ENCODE results near the gene DHFR.

DHFR gene

DNA sequence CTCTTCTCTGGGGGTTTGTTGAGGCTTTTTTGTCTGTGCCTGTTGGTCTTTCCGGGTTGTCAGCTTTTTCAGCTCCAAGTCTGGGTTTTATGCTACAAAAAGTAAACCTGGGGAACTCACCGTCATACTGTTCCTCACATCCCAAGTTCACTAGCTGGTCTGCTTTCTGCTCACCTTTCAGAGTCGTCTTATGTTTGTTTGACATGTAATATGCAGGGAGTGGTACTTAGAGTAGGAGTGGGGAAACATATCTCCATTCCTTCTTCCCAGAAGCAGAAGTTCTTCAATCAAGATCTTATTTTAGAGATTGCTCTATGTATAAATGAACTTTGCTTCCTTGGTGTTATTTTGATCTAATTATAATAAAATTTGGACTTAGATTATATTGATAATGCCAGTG is 41.7 kb upstream of the DHFR start:
- no peak for TF ChIP-seq EZH2phosphoT487 (IDR thresholded peaks at IDR 0.05; ENCODE audit: borderline replicate concordance, low read length)
- TF ChIP-seq, protein P1, sequence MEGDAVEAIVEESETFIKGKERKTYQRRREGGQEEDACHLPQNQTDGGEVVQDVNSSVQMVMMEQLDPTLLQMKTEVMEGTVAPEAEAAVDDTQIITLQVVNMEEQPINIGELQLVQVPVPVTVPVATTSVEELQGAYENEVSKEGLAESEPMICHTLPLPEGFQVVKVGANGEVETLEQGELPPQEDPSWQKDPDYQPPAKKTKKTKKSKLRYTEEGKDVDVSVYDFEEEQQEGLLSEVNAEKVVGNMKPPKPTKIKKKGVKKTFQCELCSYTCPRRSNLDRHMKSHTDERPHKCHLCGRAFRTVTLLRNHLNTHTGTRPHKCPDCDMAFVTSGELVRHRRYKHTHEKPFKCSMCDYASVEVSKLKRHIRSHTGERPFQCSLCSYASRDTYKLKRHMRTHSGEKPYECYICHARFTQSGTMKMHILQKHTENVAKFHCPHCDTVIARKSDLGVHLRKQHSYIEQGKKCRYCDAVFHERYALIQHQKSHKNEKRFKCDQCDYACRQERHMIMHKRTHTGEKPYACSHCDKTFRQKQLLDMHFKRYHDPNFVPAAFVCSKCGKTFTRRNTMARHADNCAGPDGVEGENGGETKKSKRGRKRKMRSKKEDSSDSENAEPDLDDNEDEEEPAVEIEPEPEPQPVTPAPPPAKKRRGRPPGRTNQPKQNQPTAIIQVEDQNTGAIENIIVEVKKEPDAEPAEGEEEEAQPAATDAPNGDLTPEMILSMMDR (IDR thresholded peaks at IDR 0.05; ENCODE audit: low read depth, low read length, poor library complexity, severe bottlenecking), result no peak
- Histone ChIP-seq H3K27me3 (ENCODE audit: control insufficient read depth, low read length) (no peaks in the 10 kb centered on the region), H3K4me3 (ENCODE audit: low read length) (no peak overlapping the region), H3F3A (ENCODE audit: control insufficient read depth, insufficient read depth) (no peaks in the 10 kb centered on the region), H3K79me2 (ENCODE audit: control insufficient read depth, low read length) (no peaks in the 10 kb centered on the region), H3K4me1 (ENCODE audit: control insufficient read depth, low read length) (no peaks in the 10 kb centered on the region), H3K27ac (ENCODE audit: low read depth, low read length) (no peak overlapping the region), H3K9me2 (replicated peaks; ENCODE audit: control insufficient read depth, low read length) (no peaks in the 10 kb centered on the region), H3K36me3 (ENCODE audit: control insufficient read depth, low read length) (peaks cover 6% of the 10 kb centered on the region; the same call in 1 of the 2 replicates), H3K9me3 (ENCODE audit: control insufficient read depth, insufficient read depth, low read length) (no peaks in the 10 kb centered on the region), H3K4me2 (ENCODE audit: low read length) (no peak overlapping the region), H4K20me1 (ENCODE audit: control insufficient read depth, insufficient read depth, low read depth, low read length) (no peaks in the 10 kb centered on the region)

DNA sequence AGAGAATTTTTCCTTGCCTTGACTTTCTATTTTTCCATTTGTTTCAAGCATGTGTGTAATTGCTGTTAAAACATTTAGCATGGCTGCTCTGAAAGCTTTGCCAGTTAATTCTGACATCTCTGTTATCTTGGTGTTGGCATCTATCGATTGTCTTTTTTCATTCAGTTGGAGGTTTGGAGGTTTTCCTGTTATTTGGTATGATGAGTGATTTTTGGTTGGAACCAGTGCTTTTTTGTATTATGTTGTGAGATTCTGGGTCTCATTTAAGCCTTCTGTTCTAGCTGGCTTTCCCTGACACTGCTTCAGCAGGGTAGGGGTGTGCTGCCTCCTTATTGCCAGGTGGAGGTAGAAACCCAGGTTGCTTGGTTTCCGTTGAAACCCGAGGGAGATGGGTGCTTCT is 40.9 kb upstream of the DHFR start:
- Histone ChIP-seq H4K20me1 (ENCODE audit: control insufficient read depth, insufficient read depth, low read depth, low read length) (no peaks in the 10 kb centered on the region), H3K79me2 (ENCODE audit: control insufficient read depth, low read length) (no peaks in the 10 kb centered on the region), H3K27me3 (ENCODE audit: control insufficient read depth, low read length) (no peaks in the 10 kb centered on the region), H3F3A (ENCODE audit: control insufficient read depth, insufficient read depth) (no peaks in the 10 kb centered on the region), H3K4me3 (ENCODE audit: low read length) (no peak overlapping the region), H3K4me2 (ENCODE audit: low read length) (no peak overlapping the region), H3K27ac (ENCODE audit: low read depth, low read length) (no peak overlapping the region), H3K9me2 (replicated peaks; ENCODE audit: control insufficient read depth, low read length) (no peaks in the 10 kb centered on the region), H3K9me3 (ENCODE audit: control insufficient read depth, insufficient read depth, low read length) (no peaks in the 10 kb centered on the region), H3K36me3 (ENCODE audit: control insufficient read depth, low read length) (peaks cover 6% of the 10 kb centered on the region; the same call in 1 of the 2 replicates), H3K4me1 (ENCODE audit: control insufficient read depth, low read length) (no peaks in the 10 kb centered on the region)
- TF ChIP-seq, protein P1 (IDR thresholded peaks at IDR 0.05; ENCODE audit: low read depth, low read length, poor library complexity, severe bottlenecking), result no peak
- TF ChIP-seq EZH2phosphoT487 (IDR thresholded peaks at IDR 0.05; ENCODE audit: borderline replicate concordance, low read length), result no peak

DNA sequence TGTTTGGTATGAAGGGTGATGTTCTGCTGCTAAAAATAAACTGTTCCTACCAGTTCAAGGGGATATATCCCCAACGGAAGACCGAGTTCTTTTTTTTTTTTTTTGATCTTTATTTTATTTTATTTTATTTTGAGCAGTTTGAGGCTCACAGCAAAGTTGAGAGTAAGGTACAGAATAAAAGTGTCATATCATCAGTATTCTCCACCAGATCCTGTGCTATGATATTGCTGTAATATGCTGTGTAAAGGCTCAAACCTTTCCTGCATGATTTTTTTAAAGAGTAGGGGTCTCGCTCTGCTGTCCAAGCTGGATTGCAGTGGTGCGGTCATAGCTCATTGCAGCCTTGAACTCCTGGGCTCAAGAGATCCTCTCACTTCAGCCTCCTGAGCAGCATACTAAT is 34.8 kb upstream of the DHFR start:
- H3K4me1 ChIP-seq (ENCODE audit: control insufficient read depth, low read length), result no peaks in the 10 kb centered on the region
- no peaks in the 10 kb centered on the region for H3F3A ChIP-seq (ENCODE audit: control insufficient read depth, insufficient read depth)
- H3K9me3 ChIP-seq (ENCODE audit: control insufficient read depth, insufficient read depth, low read length), result no peaks in the 10 kb centered on the region
- no peak overlapping the region for H3K27ac ChIP-seq (ENCODE audit: low read depth, low read length)
- H3K27me3 ChIP-seq (ENCODE audit: control insufficient read depth, low read length), result no peaks in the 10 kb centered on the region
- peaks cover 6% of the 10 kb centered on the region; the same call in 1 of the 2 replicates for H3K36me3 ChIP-seq (ENCODE audit: control insufficient read depth, low read length)
- H4K20me1 ChIP-seq (ENCODE audit: control insufficient read depth, insufficient read depth, low read depth, low read length), result no peaks in the 10 kb centered on the region
- H3K9me2 ChIP-seq (replicated peaks; ENCODE audit: control insufficient read depth, low read length), result no peaks in the 10 kb centered on the region
- H3K79me2 ChIP-seq (ENCODE audit: control insufficient read depth, low read length), result peaks cover 3% of the 10 kb centered on the region; the same call in 1 of the 2 replicates
- H3K4me2 ChIP-seq (ENCODE audit: low read length), result no peak overlapping the region
- no peak overlapping the region for H3K4me3 ChIP-seq (ENCODE audit: low read length)
- TF ChIP-seq, protein P1 (IDR thresholded peaks at IDR 0.05; ENCODE audit: low read depth, low read length, poor library complexity, severe bottlenecking), result no peak
- no peak for TF ChIP-seq EZH2phosphoT487 (IDR thresholded peaks at IDR 0.05; ENCODE audit: borderline replicate concordance, low read length)

All from DOHH2 (cell line).